Skin of body (tissue), 2 donors: Measurements from ENCODE around the gene IFFO2. TPM values are rescaled to one million over a fixed set of nuclear protein-coding genes. Genes with fewer than 3 reads are reported as not detected.
"Not testable (repeated sequence)": the region's sequence is repeated elsewhere in the genome, so short reads cannot be mapped to it uniquely, and the experiment has no call there.

Experiments
- DNase-seq: peaks from one replicate; lab custom pipeline; 2025; lab: John Stamatoyannopoulos, UW
- total RNA-seq: library from RNA; depleted of rRNA; stranded (reverse); fragments of >200 nt; gene quantifications from one replicate; pipeline ENCODE4 v1.2.3, GENCODE V29; 2014

IFFO2 gene
- total RNA-seq, 1 donor from 2014 or later = 39.2 TPM

- DNase-seq = peak; percentile 24
These were observed 81.2 kb downstream of the IFFO2 start for GRCh38 chr1:18875107-18875795.

- DNase-seq = no peak
These were observed 81.9 kb downstream of the IFFO2 start for GRCh38 chr1:18874600-18874999.

GRCh38 chr1:18874036-18874435, 82.4 kb downstream of the IFFO2 start:
- no peak for DNase-seq

- no peak for DNase-seq
These were observed 84.3 kb downstream of the IFFO2 start for GRCh38 chr1:18872071-18872611.

GRCh38 chr1:18871401-18872070, 84.9 kb downstream of the IFFO2 start:
- DNase-seq = no peak

- DNase-seq = no peak
These were observed 85.5 kb downstream of the IFFO2 start for GRCh38 chr1:18870957-18871356.

GRCh38 chr1:18870595-18870865, 85.9 kb downstream of the IFFO2 start:
- DNase-seq = not testable (repeated sequence)

- DNase-seq = no peak
These were observed 86.5 kb downstream of the IFFO2 start for GRCh38 chr1:18869847-18870594.

- no peak for DNase-seq
These were observed 87.6 kb downstream of the IFFO2 start for GRCh38 chr1:18868801-18869424.

- DNase-seq = no peak
These were observed 88.1 kb downstream of the IFFO2 start for GRCh38 chr1:18868354-18868753.

- DNase-seq = no peak
These were observed 89.6 kb downstream of the IFFO2 start for GRCh38 chr1:18866846-18867245.

- DNase-seq = no peak
These were observed 90.2 kb downstream of the IFFO2 start for GRCh38 chr1:18866314-18866713.

- no peak for DNase-seq
These were observed 91.3 kb downstream of the IFFO2 start for GRCh38 chr1:18865176-18865575.

- no peak for DNase-seq
These were observed 94.9 kb downstream of the IFFO2 start for GRCh38 chr1:18861590-18861989.

- no peak for DNase-seq
These were observed 95.4 kb downstream of the IFFO2 start for GRCh38 chr1:18861082-18861481.

- no peak for DNase-seq
These were observed 96.9 kb downstream of the IFFO2 start, which contains the start of gene TAS1R2 for GRCh38 chr1:18859560-18859959. Gene TAS1R2, minus strand, starts transcription at chr1:18859660. Its CDS starts 0 bp downstream, at chr1:18859660.

GRCh38 chr1:18858070-18858688, 98.3 kb downstream of the IFFO2 start:
- DNase-seq = no peak

- no peak for DNase-seq
These were observed 100.0 kb downstream of the IFFO2 start for GRCh38 chr1:18856435-18856834.

GRCh38 chr1:18855573-18855972, 100.9 kb downstream of the IFFO2 start:
- DNase-seq = no peak

- DNase-seq = no peak
These were observed 102.0 kb downstream of the IFFO2 start for GRCh38 chr1:18854331-18855025.
